HL-60/S4 treated with retinoic acid at 250 ng/mL for 4 days and 3 days (cell line): ENCODE measurements around the gene EBPL.

Source experiments
- in situ Hi-C: fragments of 300-500 bp; cut with MboI; formaldehyde crosslinking; loops from 2 replicates; pipeline ENCODE4 v1.7.0; 2022; ENCODE audit warnings: low sequenced_read_pairs

Gene EBPL

GRCh38 chr13:49638030-49638743 lies 53.1 kb downstream of the EBPL start:
- in situ Hi-C loops: no loop called here

GRCh38 chr13:49636705-49637104 lies 54.6 kb downstream of the EBPL start:
- in situ Hi-C loops: no loop called here

DNA sequence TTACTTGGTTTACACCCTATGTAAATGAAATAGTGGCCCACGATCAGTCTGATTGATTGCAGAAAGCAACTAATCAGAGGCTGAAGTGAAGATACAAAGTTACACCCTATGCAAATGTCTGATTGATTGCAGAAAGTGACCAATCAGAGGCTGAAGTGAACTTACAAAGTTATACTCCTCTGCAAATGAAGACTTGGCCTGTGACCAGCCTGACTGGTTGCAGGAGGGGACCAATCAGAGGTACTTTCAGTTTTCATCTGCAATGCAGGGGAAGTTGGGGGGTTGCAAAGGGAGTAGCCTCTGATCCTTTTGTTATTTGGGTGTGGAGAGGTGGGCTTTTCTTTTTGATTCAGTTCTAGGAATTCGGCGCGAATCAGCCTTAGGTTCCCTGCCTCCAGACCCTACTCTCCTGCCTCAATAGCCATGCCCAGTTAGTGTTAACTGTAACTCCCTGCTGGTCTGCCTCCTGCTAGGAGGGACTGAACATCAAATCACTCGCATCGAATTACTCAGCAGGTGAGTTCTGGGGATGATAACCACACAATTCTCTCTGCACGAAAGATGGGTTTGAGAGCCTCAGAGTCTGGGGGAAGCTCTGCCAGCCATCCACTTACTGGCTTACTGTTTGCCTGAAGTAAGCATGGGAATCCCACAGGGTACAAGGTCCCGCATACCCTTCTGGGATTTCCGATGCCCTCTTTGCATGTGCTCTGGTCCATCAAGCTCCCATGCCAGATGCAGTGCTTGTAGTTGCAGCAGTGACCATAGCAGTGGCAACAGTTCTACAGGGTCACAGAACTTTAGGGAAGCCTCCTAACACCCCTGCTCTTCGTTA lies 55.5 kb downstream of the EBPL start:
- in situ Hi-C loops: no loop called here

GRCh38 chr13:49633710-49634109 lies 57.6 kb downstream of the EBPL start:
- in situ Hi-C loops: no loop called here

- in situ Hi-C loops: no loop called here
Observed at GRCh38 chr13:49632156-49632555, 59.1 kb downstream of the EBPL start.

- in situ Hi-C loops: no loop called here
Observed at GRCh38 chr13:49630580-49630979, 60.7 kb downstream of the EBPL start.

DNA sequence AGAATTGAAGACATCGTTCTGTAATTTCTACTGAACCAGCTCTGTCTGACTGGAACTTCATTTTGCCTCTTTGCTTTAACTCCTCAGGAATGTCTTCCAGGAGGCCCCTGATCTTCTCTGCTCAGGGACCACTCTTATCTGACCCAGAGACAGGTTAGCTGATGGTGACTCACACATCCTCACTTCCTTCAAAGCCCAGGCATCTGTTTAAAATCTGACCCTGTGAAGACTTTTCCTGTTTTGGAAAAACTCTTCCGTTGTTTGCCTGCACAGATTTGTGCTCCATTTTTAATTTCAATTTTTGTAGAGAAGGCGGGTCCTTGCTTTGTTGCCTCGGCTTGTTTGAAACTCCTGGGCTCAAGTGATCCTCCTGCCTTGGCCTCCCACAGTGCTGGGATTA lies 61.3 kb downstream of the EBPL start:
- in situ Hi-C loops: no loop called here

DNA sequence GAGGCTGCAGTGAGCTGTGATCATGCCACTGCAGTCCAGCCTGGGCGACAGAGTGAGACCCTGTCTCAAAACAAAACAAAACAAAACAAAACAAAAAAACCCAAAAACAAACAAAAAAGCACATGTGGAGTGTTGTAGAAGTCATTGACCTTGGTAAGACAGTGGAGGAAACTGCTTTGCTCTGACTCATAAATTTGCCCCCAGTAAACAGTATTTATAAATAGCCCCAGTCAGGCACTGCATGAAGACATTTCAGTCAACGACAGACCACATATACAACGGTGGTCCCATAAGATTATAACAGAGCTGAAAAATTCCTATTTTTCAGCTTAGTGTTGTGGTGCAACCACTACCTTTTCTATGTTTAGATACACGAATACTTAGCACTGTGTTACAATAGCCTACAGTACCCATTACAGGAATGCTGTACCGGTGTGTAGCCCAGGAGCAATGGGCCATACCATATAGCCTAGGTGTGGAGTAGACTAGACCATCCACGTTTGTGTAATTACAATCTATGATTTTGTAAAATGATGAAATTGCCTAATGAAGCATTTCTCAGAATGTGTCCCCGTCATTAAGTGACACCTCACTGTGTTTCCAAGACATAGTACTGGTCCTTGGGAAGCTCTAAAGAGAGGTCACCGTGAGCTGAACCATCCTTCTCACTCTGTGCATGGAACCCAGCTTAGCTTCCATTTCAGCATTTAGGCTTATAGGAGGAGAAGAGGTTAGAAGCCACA lies 61.9 kb downstream of the EBPL start:
- in situ Hi-C loops: no loop called here

GRCh38 chr13:49627831-49628652 lies 63.2 kb downstream of the EBPL start, which contains the start of gene ARL11:
ARL11 (plus strand) TSS chr13:49628507; CDS start chr13:49630448, 1,941 bp downstream.
- in situ Hi-C loops: no loop called here

DNA sequence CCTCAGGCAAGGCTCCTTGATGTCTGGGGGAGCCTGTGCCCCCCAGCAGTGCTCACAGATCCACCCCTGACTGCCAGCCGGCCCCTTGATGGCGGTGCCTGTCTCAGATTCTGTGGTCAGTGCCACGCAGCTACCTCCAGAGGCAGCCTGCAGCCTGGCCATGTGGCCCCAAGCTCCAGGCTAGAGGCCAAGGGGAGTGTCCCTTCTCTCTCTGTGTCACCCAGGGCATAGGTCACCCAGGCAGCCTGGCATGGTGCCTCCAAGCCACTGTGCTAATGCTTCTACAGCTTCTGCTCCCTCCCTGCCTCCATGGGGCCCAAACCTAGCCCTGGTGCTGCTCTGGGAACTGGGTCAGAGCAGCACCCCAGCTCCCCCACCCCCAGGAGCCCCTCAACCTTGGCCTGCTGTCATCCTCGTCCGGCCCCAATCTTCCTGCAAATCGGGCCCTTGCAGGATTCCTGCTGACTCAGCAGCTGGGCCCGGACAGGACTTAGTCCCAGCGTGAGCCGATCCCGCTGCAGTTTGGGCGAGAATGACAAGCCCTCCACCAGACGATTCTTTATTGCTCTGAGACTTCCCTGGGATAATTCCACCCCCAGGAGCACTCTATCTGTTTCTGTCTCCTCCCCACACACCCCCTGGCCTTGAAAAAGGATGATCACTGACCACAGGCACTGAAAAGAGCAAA lies 65.8 kb downstream of the EBPL start:
- in situ Hi-C loops: no loop called here

DNA sequence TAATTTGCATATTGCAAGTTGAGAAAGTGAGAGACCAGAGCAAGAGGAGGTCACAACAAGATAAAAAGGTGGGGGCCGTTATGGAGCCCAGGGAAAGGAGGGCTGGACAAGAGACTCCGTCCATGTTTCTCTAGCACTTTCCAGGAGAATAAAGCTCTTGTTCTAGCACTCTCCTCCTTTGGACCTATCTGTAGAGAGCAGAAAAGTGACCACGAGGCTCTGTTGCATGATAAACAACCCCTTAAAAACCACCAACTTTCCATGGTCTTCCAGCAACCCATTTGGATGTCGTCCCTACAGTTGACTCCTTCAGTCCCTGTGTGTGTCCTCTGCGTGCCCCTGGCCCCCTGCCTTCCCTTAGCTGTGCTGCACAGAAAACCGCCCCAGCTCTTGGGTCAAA lies 67.1 kb downstream of the EBPL start:
- in situ Hi-C loops: no loop called here

- in situ Hi-C loops: no loop called here
Observed at GRCh38 chr13:49622174-49622946, 68.9 kb downstream of the EBPL start.

DNA sequence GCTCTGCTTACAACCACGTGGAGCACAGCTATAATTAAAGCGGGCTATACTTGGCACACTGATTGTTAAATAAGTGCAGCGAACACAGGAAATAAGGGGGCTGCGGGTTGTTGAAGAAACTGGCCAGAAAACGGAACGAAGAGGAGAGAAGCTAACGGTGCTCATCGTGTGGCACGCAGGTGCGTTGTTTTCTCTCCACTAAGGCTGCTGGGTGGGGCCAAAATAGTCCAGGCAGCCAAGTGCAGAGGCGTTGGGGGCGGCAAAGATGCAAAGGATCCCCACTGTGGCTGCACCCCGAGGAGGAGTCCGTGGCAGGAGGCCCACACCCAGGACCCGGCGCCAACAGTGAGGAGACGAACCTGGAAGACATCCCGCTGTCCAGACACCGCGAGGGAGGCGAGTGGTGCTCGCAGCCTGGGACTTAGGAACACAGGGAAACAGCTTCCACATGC lies 71.1 kb downstream of the EBPL start:
- in situ Hi-C loops: no loop called here

GRCh38 chr13:49616676-49617065 lies 74.6 kb downstream of the EBPL start:
- in situ Hi-C loops: loop anchor here (10.0 kb wide), 1 partner anchor 312 kb away; no protein-coding TSS in a partner anchor

DNA sequence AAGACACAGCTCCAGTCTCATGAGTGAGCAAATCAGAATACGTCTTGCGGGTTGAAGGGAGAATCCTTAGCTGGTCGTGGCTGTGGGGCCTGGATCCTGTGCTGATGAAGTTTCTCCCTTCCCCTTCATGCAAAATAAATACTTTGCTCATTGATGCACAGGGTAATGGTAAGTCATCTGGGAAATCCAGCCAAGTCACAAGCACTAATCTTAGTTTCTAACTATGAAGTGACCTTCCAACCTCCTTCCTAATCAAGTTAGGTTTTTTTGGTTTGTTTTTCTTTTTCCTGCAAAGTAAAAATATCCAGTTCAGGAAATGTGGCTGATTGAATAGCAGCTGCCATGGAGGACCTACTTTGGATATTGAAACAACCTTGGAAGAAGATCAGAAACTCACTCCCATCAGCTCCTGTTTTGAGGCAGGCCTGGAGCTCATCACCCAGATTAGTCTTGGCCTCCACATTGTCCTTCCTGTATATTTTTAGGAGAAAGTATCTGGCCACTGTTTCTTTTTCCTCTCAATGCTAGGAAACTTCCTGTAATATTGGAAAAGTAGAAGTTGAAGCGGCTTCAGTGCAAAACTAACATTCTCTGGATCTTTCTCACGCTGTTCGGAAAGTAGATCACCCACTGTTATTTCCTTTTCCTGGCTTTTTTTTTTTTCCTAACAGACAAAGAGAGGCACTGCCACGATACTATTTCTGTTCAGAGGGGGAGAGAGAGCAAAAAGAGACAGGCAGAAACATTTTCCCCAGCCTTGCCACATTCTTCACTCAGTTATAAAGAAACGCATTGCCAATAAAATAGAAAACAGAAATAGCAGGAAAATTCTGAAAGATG lies 75.2 kb downstream of the EBPL start:
- in situ Hi-C loops: loop anchor here (10.0 kb wide), 1 partner anchor 311 kb away; no protein-coding TSS in a partner anchor

GRCh38 chr13:49612042-49612441 lies 79.2 kb downstream of the EBPL start:
- in situ Hi-C loops: loop anchor here (10.0 kb wide), 1 partner anchor 307 kb away; no protein-coding TSS in a partner anchor
